ENCODE data around the gene OR7C2.

OR7C2 gene

GRCh38 chr19:14979476-14980255, 38.4 kb downstream of the OR7C2 start, which contains the start of gene SLC1A6:
TSS of gene SLC1A6 (minus strand) at chr19:14979864. CDS start at chr19:14972910, 6,954 bp downstream.
- no peak for DNase-seq (ENCODE audit: low read depth)

- DNase-seq (ENCODE audit: low read depth), result no peak
These were observed 43.8 kb downstream of the OR7C2 start for GRCh38 chr19:14985133-14985532.

Measured in GM04503 (cell line).